Measurements from ENCODE around the gene SRSF3. TPM values are rescaled to one million over a fixed set of nuclear protein-coding genes. Genes with fewer than 3 reads are reported as not detected.

The SRSF3 gene
- total RNA-seq, 1 experiment from 2014 or later, result 682 TPM

GRCh38 chr6:36639171-36639808, 45.1 kb downstream of the SRSF3 start:
- DNase-seq (ENCODE audit: low spot score), result no peak
- ChIA-PET POLR2A (ENCODE audit: low non-redundant PET) (no interaction called here), CTCF (no interaction called here)
- H3K36me3 ChIP-seq (ENCODE audit: insufficient read depth, low read length, poor library complexity, severe bottlenecking), result no peaks in the 10 kb centered on the region
- H3K27ac ChIP-seq (ENCODE audit: low read depth, low read length, poor library complexity, severe bottlenecking), result no peak overlapping the region
- no peaks in the 10 kb centered on the region for H3K4me1 ChIP-seq (ENCODE audit: insufficient read depth, low read length, poor library complexity, severe bottlenecking)
- no peaks in the 10 kb centered on the region for H3K9me3 ChIP-seq (ENCODE audit: low read depth, low read length, poor library complexity, severe bottlenecking)
- TF ChIP-seq EZH2 (IDR thresholded peaks at IDR 0.05; ENCODE audit: borderline replicate concordance, low read depth, low read length, poor library complexity, severe bottlenecking), result no peak
- TF ChIP-seq CTCF (conservative IDR thresholded peaks at IDR 0.05; ENCODE audit: low read depth, low read length), result no peak
- no peaks in the 10 kb centered on the region for H3K27me3 ChIP-seq (replicated peaks; ENCODE audit: insufficient read depth, low read depth, low read length, poor library complexity)
- BruUV-seq (replicated peaks), result no TSS peak
- no peak overlapping the region for H3K4me3 ChIP-seq (ENCODE audit: low read depth, low read length, poor library complexity, severe bottlenecking)
- intact Hi-C loops (cut with micrococcal nuclease; ENCODE audit: unreplicated experiment), result no loop called here

GRCh38 chr6:36641543-36641942, 47.4 kb downstream of the SRSF3 start:
- no peak overlapping the region for H3K4me3 ChIP-seq (ENCODE audit: low read depth, low read length, poor library complexity, severe bottlenecking)
- no peak for DNase-seq (ENCODE audit: low spot score)
- H3K36me3 ChIP-seq (ENCODE audit: insufficient read depth, low read length, poor library complexity, severe bottlenecking), result no peaks in the 10 kb centered on the region
- ChIA-PET POLR2A (ENCODE audit: low non-redundant PET) (no interaction called here), CTCF (no interaction called here)
- H3K27me3 ChIP-seq (replicated peaks; ENCODE audit: insufficient read depth, low read depth, low read length, poor library complexity), result no peaks in the 10 kb centered on the region
- intact Hi-C loops (cut with micrococcal nuclease; ENCODE audit: unreplicated experiment), result no loop called here
- no peak overlapping the region for H3K27ac ChIP-seq (ENCODE audit: low read depth, low read length, poor library complexity, severe bottlenecking)
- H3K4me1 ChIP-seq (ENCODE audit: insufficient read depth, low read length, poor library complexity, severe bottlenecking), result no peaks in the 10 kb centered on the region
- BruUV-seq (replicated peaks), result no TSS peak
- no peaks in the 10 kb centered on the region for H3K9me3 ChIP-seq (ENCODE audit: low read depth, low read length, poor library complexity, severe bottlenecking)
- TF ChIP-seq CTCF (conservative IDR thresholded peaks at IDR 0.05; ENCODE audit: low read depth, low read length), result no peak
- TF ChIP-seq EZH2 (IDR thresholded peaks at IDR 0.05; ENCODE audit: borderline replicate concordance, low read depth, low read length, poor library complexity, severe bottlenecking), result no peak

GRCh38 chr6:36642913-36643817, 49.0 kb downstream of the SRSF3 start:
- CTCF ChIA-PET, result interaction anchor here (0.9 kb wide), 1 partner anchor 116 kb away, joined by 3 read pairs; no protein-coding TSS in a partner anchor

More at GRCh38 chr6:36642913-36643817, 49.0 kb downstream of the SRSF3 start:
- Histone ChIP-seq H3K4me3 (ENCODE audit: low read depth, low read length, poor library complexity, severe bottlenecking) (no peak overlapping the region), H3K27me3 (replicated peaks; ENCODE audit: insufficient read depth, low read depth, low read length, poor library complexity) (no peaks in the 10 kb centered on the region), H3K9me3 (ENCODE audit: low read depth, low read length, poor library complexity, severe bottlenecking) (no peaks in the 10 kb centered on the region), H3K4me1 (ENCODE audit: insufficient read depth, low read length, poor library complexity, severe bottlenecking) (no peaks in the 10 kb centered on the region), H3K36me3 (ENCODE audit: insufficient read depth, low read length, poor library complexity, severe bottlenecking) (no peaks in the 10 kb centered on the region), H3K27ac (ENCODE audit: low read depth, low read length, poor library complexity, severe bottlenecking) (no peak overlapping the region)
- TF ChIP-seq CTCF (conservative IDR thresholded peaks at IDR 0.05; ENCODE audit: low read depth, low read length) (no peak), EZH2 (IDR thresholded peaks at IDR 0.05; ENCODE audit: borderline replicate concordance, low read depth, low read length, poor library complexity, severe bottlenecking) (no peak)
- intact Hi-C loops (cut with micrococcal nuclease; ENCODE audit: unreplicated experiment), result no loop called here
- DNase-seq (ENCODE audit: low spot score), result no peak
- POLR2A ChIA-PET (ENCODE audit: low non-redundant PET), result interaction anchor here (0.6 to 1.1 kb wide), 2 partner anchors 24 to 33 kb away, joined by 3 read pairs; no protein-coding TSS in a partner anchor
- BruUV-seq (replicated peaks), result no TSS peak
